Immature natural killer cell (primary cell): Measurements from ENCODE around the gene SDC3. TPM values are rescaled to one million over a fixed set of nuclear protein-coding genes. Genes with fewer than 3 reads are reported as not detected.

Experiments
- DNase-seq, 3 donors: peaks; one replicate each; pipeline ENCODE4 v3.0.0; 2022; ENCODE audit warnings: mixed read lengths in 1 of 3
- H3K27ac Mint-ChIP-seq, 6 donors: one replicate each; pipeline ENCODE4 v1.8.0; 2020; ENCODE audit warnings: mixed read lengths in 6 of 6, mild to moderate bottlenecking in 5 of 6, inconsistent platforms in 4 of 6, moderate library complexity in 3 of 6
- H3K27me3 Mint-ChIP-seq, 3 donors: one replicate each; pipeline ENCODE4 v1.8.0; 2020 to 2021; ENCODE audit warnings: low read depth in 3 of 3, mild to moderate bottlenecking in 3 of 3, mixed read lengths in 3 of 3, moderate library complexity in 3 of 3, inconsistent platforms in 1 of 3
- H3K36me3 Mint-ChIP-seq, 3 donors: one replicate each; pipeline ENCODE4 v1.8.0; 2020; ENCODE audit warnings: mixed read lengths in 3 of 3, inconsistent platforms in 2 of 3, mild to moderate bottlenecking in 2 of 3
- H3K4me1 Mint-ChIP-seq, 2 donors: one replicate each; pipeline ENCODE4 v1.8.0; 2020; ENCODE audit warnings: inconsistent platforms in 2 of 2, mild to moderate bottlenecking in 2 of 2, mixed read lengths in 2 of 2, moderate library complexity in 1 of 2
- H3K4me3 Mint-ChIP-seq, 5 donors: one replicate each; pipeline ENCODE4 v1.8.0; 2020; ENCODE audit warnings: mild to moderate bottlenecking in 5 of 5, mixed read lengths in 5 of 5, inconsistent platforms in 3 of 5, moderate library complexity in 3 of 5
- H3K9me3 Mint-ChIP-seq, 6 donors: one replicate each; pipeline ENCODE4 v1.8.0; 2020; ENCODE audit warnings: mild to moderate bottlenecking in 6 of 6, mixed read lengths in 6 of 6, inconsistent platforms in 4 of 6, moderate library complexity in 3 of 6
- polyA plus RNA-seq, 3 donors: library from polyadenylated mRNA; unstranded; fragments of 300-500 nt; fragmentation: Illumina TruSeq; gene quantifications; one replicate each; pipeline ENCODE4 v1.2.3, GENCODE V29; 2021

Gene SDC3
- polyA plus RNA-seq, 3 donors from 2014 or later, result not detected

DNA sequence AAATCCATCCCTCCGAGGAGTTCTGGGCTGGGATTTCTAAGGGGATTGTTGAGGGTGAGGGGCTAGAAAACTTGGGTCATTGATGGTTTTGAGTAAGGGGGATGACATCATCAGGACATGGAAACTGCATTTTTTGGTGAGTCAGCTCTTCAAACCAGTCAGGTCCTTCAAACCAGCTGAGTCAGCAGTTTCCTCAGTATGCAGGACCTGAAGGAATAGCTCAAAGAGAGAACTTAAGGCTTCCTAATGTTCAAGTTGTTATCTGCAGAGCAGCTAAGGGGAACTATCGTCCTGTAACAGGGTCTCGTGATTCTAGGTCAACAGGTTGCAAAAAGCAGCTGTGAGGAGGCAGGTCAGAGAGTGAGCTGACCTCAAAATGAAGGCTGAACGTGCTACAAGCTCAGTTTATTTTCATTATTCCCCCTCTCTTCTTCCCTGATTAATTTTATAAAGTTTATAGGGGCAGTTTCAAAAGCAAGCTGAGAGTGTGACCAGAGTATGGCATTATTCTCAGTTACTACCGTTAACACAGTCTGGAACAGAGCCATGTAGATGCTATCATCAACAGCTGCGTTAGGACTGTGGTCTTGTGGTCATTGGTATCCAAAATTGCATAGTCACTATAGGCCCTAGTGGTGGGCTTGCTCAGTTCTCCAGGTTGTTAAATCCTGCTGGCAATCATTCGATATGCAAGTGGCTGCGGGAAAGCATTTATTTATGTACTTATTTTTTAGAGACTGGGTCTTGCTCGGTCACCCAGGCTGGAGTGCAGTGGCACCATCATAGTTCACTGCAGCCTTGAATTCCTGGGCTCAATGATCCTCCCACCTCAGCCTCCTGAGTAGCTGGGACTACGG is 10.7 kb upstream of the SDC3 start:
- Mint-ChIP-seq H3K36me3 (no peaks in the 10 kb centered on the region), H3K4me1 (no peaks in the 10 kb centered on the region), H3K9me3 (no peaks in the 10 kb centered on the region), H3K4me3 (no peak overlapping the region), H3K27me3 (peaks cover 0 to 5% (median 0%) of the 10 kb centered on the region in 3 donors), H3K27ac (peak overlapping the region in 1 of 6 donors; percentile 27)
- DNase-seq, result no peak

GRCh38 chr1:30916296-30916695 is 7.7 kb upstream of the SDC3 start:
- no peak overlapping the region for H3K27ac Mint-ChIP-seq
- no peaks in the 10 kb centered on the region for H3K9me3 Mint-ChIP-seq
- peaks cover 0 to 2% of the 10 kb centered on the region in 2 donors for H3K4me1 Mint-ChIP-seq
- no peak for DNase-seq
- no peaks in the 10 kb centered on the region for H3K36me3 Mint-ChIP-seq
- no peak overlapping the region for H3K4me3 Mint-ChIP-seq
- H3K27me3 Mint-ChIP-seq, result peaks cover 0 to 4% (median 0%) of the 10 kb centered on the region in 3 donors

- Mint-ChIP-seq H3K27ac (no peak overlapping the region), H3K4me1 (peaks cover 0 to 2% of the 10 kb centered on the region in 2 donors), H3K27me3 (peaks cover 0 to 5% (median 5%) of the 10 kb centered on the region in 3 donors), H3K4me3 (no peak overlapping the region), H3K36me3 (no peaks in the 10 kb centered on the region), H3K9me3 (no peaks in the 10 kb centered on the region)
- no peak for DNase-seq
These were observed 7.1 kb upstream of the SDC3 start for GRCh38 chr1:30915491-30916230.

DNA sequence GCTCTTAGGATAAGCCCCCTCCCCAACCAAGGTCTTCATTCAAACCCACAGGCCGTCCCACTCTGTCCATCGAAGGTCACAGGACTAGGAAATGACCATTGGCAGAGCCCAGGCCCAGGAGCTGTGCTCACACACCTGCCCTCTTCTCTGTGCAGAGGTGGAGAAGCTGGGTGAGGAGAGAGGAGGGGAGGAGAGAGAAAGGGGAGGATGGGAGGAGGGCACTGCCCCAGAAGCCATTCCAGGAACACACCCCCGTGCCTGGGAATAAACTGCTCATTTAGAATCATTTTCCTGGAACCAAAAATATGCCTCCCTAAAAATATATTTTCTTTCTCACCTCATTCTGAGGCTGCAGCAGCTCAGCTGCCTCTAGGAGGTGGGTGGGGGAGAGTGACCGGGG is 6.4 kb upstream of the SDC3 start:
- H3K4me1 Mint-ChIP-seq, result peaks cover under 1 to 2% of the 10 kb centered on the region in 2 donors
- no peak overlapping the region for H3K4me3 Mint-ChIP-seq
- H3K9me3 Mint-ChIP-seq, result no peaks in the 10 kb centered on the region
- DNase-seq, result no peak
- no peaks in the 10 kb centered on the region for H3K36me3 Mint-ChIP-seq
- H3K27ac Mint-ChIP-seq, result no peak overlapping the region
- H3K27me3 Mint-ChIP-seq, result peaks cover 2 to 6% (median 6%) of the 10 kb centered on the region in 3 donors

GRCh38 chr1:30914587-30914922 is 6.0 kb upstream of the SDC3 start:
- Mint-ChIP-seq H3K27me3 (peaks cover 5 to 10% (median 8%) of the 10 kb centered on the region in 3 donors), H3K4me1 (peaks cover 2 to 4% of the 10 kb centered on the region in 2 donors), H3K9me3 (peaks cover 0 to under 1% (median 0%) of the 10 kb centered on the region in 6 donors), H3K4me3 (no peak overlapping the region), H3K36me3 (no peaks in the 10 kb centered on the region), H3K27ac (no peak overlapping the region)
- no peak for DNase-seq

DNA sequence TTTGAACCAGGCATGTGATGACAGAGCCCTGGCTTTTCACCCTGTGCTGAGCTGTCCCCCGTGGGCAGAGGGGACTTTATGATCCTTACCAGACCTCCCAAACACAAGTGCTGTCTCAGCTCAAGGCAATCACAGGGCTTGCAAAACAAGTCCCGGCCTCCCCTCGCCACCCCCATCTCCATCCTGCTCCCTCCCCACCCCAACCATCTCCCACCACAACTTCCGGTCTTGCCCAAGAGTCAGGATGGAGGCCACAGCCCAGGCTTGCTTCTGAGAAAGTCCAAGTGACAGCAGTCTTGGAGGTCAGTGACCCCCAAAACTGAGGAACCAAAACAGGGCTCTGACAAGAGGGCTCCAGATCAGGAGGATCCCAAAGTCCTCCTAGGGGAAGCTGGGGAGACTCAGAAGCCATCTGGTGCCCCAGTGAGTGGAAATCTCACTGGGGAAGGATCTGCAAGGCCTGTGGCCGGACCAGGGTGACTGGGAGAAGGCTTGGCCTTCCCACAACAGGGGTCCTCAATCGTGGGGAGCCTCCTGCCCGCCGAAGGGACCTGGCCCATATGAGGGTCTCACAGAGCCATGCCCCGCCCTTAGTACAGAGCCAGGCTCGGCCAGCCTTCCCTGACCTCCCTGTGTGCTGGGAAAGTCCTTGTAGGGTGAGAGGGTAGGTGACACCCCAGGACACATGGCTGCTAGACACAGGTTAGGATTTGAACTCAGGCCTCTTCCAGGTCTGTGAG is 4.5 kb upstream of the SDC3 start:
- no peak for DNase-seq
- peak overlapping the region in 1 of 6 donors; percentile 26 for H3K27ac Mint-ChIP-seq

DNA sequence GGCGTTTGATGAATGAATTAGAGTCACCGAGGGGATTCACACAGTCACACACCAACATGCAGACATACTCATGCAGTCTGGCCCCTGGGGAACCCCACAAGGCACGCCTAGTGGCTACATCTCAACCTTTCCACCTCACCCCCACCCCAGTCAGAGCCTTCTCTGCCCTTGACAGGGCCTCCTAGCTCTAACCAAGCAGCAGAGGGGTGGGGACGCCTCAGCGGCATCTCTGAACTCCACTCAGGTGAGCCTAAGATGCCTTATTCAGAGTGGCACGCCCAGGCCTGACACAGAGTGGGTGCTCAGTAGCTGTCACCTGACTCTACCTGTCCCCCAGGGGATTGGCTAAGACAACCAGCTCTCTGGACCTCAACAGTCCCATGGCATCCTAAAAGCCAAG is 3.7 kb upstream of the SDC3 start:
- no peak for DNase-seq
- Mint-ChIP-seq H3K9me3 (peaks cover 0 to 3% (median 0%) of the 10 kb centered on the region in 6 donors), H3K27me3 (peaks cover 8 to 20% (median 18%) of the 10 kb centered on the region in 3 donors), H3K4me3 (no peak overlapping the region), H3K4me1 (peaks cover 14 to 16% of the 10 kb centered on the region in 2 donors), H3K27ac (no peak overlapping the region), H3K36me3 (no peaks in the 10 kb centered on the region)

More for the DNA sequence above, 4.5 kb upstream of the SDC3 start:
- peaks cover 9 to 10% of the 10 kb centered on the region in 2 donors for H3K4me1 Mint-ChIP-seq
- no peak overlapping the region for H3K4me3 Mint-ChIP-seq
- H3K9me3 Mint-ChIP-seq, result peaks cover 0 to 3% (median 0%) of the 10 kb centered on the region in 6 donors
- H3K36me3 Mint-ChIP-seq, result no peaks in the 10 kb centered on the region
- peaks cover 6 to 14% (median 12%) of the 10 kb centered on the region in 3 donors for H3K27me3 Mint-ChIP-seq

DNA sequence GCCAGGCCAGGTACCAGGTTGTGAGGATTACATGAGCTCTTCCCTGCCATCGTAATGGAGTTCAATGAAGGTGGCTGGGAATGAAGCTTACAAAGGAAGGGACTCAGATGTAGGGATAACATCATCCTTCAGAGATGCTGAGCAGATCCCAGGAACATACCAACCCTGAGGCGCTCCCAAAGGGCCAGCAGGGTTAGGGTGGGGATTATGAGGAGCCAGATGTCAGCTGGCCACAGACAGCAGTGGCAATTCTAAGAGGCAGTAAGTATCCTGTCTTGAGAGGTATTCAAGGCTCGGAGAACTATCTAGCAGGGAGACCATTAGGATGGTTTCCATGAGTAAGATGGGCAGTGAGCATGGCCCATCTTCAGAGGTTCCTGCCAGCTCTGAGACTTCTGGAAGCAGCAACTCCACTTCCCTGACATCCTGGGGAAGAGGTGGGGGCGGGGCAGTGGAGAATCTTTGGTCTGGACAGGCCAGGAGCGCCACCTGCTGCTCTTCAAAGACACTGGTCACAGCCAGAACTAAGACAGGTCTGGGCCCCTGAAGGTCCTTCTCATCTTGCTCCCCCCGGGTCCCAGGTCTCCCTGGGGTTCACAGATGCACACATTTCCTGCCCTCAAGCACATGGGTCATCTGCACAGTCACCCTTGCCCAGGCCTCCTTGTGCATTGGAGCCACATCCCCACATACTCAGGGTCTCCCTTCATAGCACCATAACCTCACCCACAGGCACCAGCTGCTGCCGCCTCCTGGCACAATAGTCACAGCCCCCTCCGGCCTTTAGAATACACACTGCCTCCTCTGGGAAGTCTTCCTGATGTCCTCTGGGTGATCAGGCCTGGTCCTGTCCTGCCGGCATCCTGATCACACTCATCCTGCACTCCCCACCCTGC is 2.7 kb upstream of the SDC3 start:
- peak; percentile 22 to 38 (median 29) for DNase-seq
- no peaks in the 10 kb centered on the region for H3K36me3 Mint-ChIP-seq
- no peak overlapping the region for H3K27ac Mint-ChIP-seq
- peaks cover 0 to 3% (median 0%) of the 10 kb centered on the region in 6 donors for H3K9me3 Mint-ChIP-seq
- peaks cover 8 to 25% (median 21%) of the 10 kb centered on the region in 3 donors for H3K27me3 Mint-ChIP-seq
- peak overlapping the region in 1 of 5 donors; percentile 2 for H3K4me3 Mint-ChIP-seq
- peaks cover 15 to 16% of the 10 kb centered on the region in 2 donors for H3K4me1 Mint-ChIP-seq

GRCh38 chr1:30909365-30910068 is 959 bp upstream of the SDC3 start:
- H3K4me1 Mint-ChIP-seq, result peaks cover 15 to 16% of the 10 kb centered on the region in 2 donors
- H3K27ac Mint-ChIP-seq, result peak overlapping the region in 1 of 6 donors; percentile 46
- no peaks in the 10 kb centered on the region for H3K36me3 Mint-ChIP-seq
- H3K4me3 Mint-ChIP-seq, result peak overlapping the region; percentile 70 to 86 (median 80)
- H3K27me3 Mint-ChIP-seq, result peaks cover 10 to 27% (median 21%) of the 10 kb centered on the region in 3 donors
- peaks cover 0 to 3% (median 0%) of the 10 kb centered on the region in 6 donors for H3K9me3 Mint-ChIP-seq
- DNase-seq, result no peak

- H3K27ac Mint-ChIP-seq, result no peak overlapping the region
- H3K27me3 Mint-ChIP-seq, result peaks cover 10 to 29% (median 21%) of the 10 kb centered on the region in 3 donors
- H3K9me3 Mint-ChIP-seq, result peaks cover 0 to 3% (median 0%) of the 10 kb centered on the region in 6 donors
- peaks cover 15 to 16% of the 10 kb centered on the region in 2 donors for H3K4me1 Mint-ChIP-seq
- H3K36me3 Mint-ChIP-seq, result no peaks in the 10 kb centered on the region
- DNase-seq, result peak in 1 of 3 donors; percentile 23
- H3K4me3 Mint-ChIP-seq, result no peak overlapping the region
These were observed 252 bp downstream of the SDC3 start for GRCh38 chr1:30908316-30908695.

DNA sequence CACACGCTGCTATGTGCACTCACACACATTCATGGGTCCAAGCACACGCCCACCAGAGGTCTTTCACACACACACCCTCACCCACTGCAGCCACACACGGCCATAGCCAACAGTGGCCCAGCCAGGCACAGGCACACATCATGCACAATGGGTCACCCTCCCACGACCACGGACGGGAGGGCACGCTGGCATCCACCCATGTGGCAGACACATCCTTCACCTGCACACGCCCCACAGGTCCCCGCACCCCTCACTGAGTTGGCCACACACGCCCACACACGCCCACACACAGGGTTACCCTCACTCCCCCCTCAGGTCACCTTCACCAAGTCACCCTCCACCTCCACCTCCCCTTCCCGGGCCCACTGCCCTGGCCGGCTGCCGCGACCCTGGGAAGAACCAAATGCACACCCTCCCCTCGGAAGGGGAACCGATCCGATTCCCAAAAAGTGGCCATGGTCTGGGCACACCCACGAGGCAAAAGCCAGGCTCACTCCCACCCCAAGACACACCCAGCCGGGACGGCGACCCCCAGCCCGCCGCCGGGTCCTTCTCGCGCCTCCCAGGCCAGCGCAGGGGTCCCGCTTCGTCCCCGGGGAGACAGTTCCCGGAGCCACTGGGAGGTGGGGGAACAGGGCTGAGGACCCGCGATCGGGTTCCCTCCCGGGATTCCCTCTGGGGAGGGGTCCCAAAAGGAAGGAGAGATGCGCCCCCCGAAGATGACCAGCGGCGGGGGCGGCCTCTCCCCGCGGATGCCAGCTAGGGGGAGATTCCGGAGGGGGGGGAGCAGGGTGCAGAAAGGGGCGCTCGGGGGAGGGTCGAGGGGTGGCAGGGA is 860 bp downstream of the SDC3 start:
- no peak for DNase-seq
- H3K27ac Mint-ChIP-seq, result peak overlapping the region in 4 of 6 donors; percentile 40 to 65 (median 51)

More for the DNA sequence above, 860 bp downstream of the SDC3 start:
- H3K9me3 Mint-ChIP-seq, result peaks cover 0 to 3% (median 0%) of the 10 kb centered on the region in 6 donors
- no peaks in the 10 kb centered on the region for H3K36me3 Mint-ChIP-seq
- H3K4me1 Mint-ChIP-seq, result peaks cover 13 to 16% of the 10 kb centered on the region in 2 donors
- peaks cover 11 to 29% (median 21%) of the 10 kb centered on the region in 3 donors for H3K27me3 Mint-ChIP-seq
- peak overlapping the region; percentile 75 to 86 (median 80) for H3K4me3 Mint-ChIP-seq
